Stimulated activated CD4-positive, alpha-beta T cell treated with anti-CD3 and anti-CD28 coated beads, Interleukin-15, amount 100 ng/mL, for 24 hours (primary cell): Measurements from ENCODE around the gene ADRA2B.

Source experiments
- DNase-seq: peaks from one replicate; pipeline ENCODE4 v3.0.0-alpha.2; 2020

The ADRA2B gene

GRCh38 chr2:96103187-96103601 lies 13.2 kb downstream of the ADRA2B start:
- no peak for DNase-seq

GRCh38 chr2:96102596-96103186 lies 13.7 kb downstream of the ADRA2B start:
- no peak for DNase-seq

- no peak for DNase-seq
Measured at GRCh38 chr2:96100893-96101304, 15.5 kb downstream of the ADRA2B start.

- no peak for DNase-seq
Measured at GRCh38 chr2:96099861-96100798, 16.2 kb downstream of the ADRA2B start.

- no peak for DNase-seq
Measured at GRCh38 chr2:96098900-96099590, 17.3 kb downstream of the ADRA2B start.

GRCh38 chr2:96097951-96098823 lies 18.2 kb downstream of the ADRA2B start:
- no peak for DNase-seq

- no peak for DNase-seq
Measured at GRCh38 chr2:96097441-96097840, 18.9 kb downstream of the ADRA2B start.

GRCh38 chr2:96095116-96095636 lies 21.2 kb downstream of the ADRA2B start:
- no peak for DNase-seq

GRCh38 chr2:96093528-96093927 lies 22.8 kb downstream of the ADRA2B start:
- no peak for DNase-seq

GRCh38 chr2:96092951-96093350 lies 23.4 kb downstream of the ADRA2B start:
- no peak for DNase-seq

- no peak for DNase-seq
Measured at GRCh38 chr2:96092573-96092877, 23.8 kb downstream of the ADRA2B start.

GRCh38 chr2:96091711-96092572 lies 24.4 kb downstream of the ADRA2B start:
- no peak for DNase-seq

- DNase-seq, result no peak
Measured at GRCh38 chr2:96091141-96091710, 25.1 kb downstream of the ADRA2B start.

- no peak for DNase-seq
Measured at GRCh38 chr2:96090196-96090926, 26.0 kb downstream of the ADRA2B start.

GRCh38 chr2:96089356-96090195 lies 26.8 kb downstream of the ADRA2B start:
- no peak for DNase-seq

- no peak for DNase-seq
Measured at GRCh38 chr2:96088340-96089335, 27.7 kb downstream of the ADRA2B start.

- DNase-seq, result no peak
Measured at GRCh38 chr2:96087130-96087529, 29.2 kb downstream of the ADRA2B start.
